Endothelial cell of umbilical vein (primary cell): ENCODE data around the gene TIMD4. TPM values are rescaled to one million over a fixed set of nuclear protein-coding genes. Genes with fewer than 3 reads are reported as not detected.
"Not testable (repeated sequence)": the region's sequence is repeated elsewhere in the genome, so short reads cannot be mapped to it uniquely, and the experiment has no call there.

ENCODE experiments used
- BruUV-seq: library from RNA; stranded (reverse); fragments of 400-500 nt; replicated peaks from 2 replicates; lab custom pipeline; 2021; lab: Mats Ljungman, UMichigan
- CTCF ChIA-PET: fragments of 300-600, 350-600 bp; sonication (Branson Sonifier 250); formaldehyde crosslinking; loops from one replicate; lab custom pipeline; 2021; ENCODE audit warnings: antibody characterized with exemption, inconsistent platforms; lab: Charles Lee
- POLR2A ChIA-PET: fragments of 300-600, 350-600 bp; sonication (Branson Sonifier 250); formaldehyde crosslinking; loops from one replicate; lab custom pipeline; 2021; ENCODE audit warnings: antibody characterized with exemption, inconsistent platforms; lab: Charles Lee
- DNase-seq: peaks from one replicate; pipeline ENCODE4 v3.0.0-alpha.2; 2011; ENCODE audit warnings: low read depth, low spot score
- FAIRE-seq: peaks from 2 replicates; lab custom pipeline; 2011; peaks lifted over from hg19 to GRCh38; lab: Jason Lieb, UNC
- H2AFZ ChIP-seq: 2 replicates; pipeline ENCODE4 v1.6.0; 2012; ENCODE audit warnings: low read depth, low read length, control low read depth, inconsistent platforms
- H3K27ac ChIP-seq: 2 replicates; pipeline ENCODE4 v1.5.1; 2011; ENCODE audit warnings: low read depth, mild to moderate bottlenecking, control low read depth, low read length, moderate library complexity; ENCODE audit not compliant: insufficient read depth
- H3K27me3 ChIP-seq, 2 experiments: 2 replicates each; pipeline versions ENCODE4 v1.6.0 to v1.6.1; 2011; ENCODE audit warnings: low read length in 2 of 2, mixed read lengths in 1 of 2; ENCODE audit not compliant: control insufficient read depth in 2 of 2, insufficient read depth in 2 of 2
- H3K36me3 ChIP-seq, 2 experiments: 2 replicates in 1 of 2; 3 replicates in 1 of 2; pipeline ENCODE4 v1.5.1; 2011; ENCODE audit warnings: low read length in 2 of 2, mild to moderate bottlenecking in 1 of 2, moderate library complexity in 1 of 2; ENCODE audit not compliant: control insufficient read depth in 2 of 2, insufficient read depth in 2 of 2; ENCODE audit errors: extremely low read depth in 1 of 2
- H3K4me1 ChIP-seq: 3 replicates; pipeline ENCODE4 v1.5.1; 2011; ENCODE audit warnings: mild to moderate bottlenecking, low read length; ENCODE audit not compliant: control insufficient read depth, insufficient read depth; ENCODE audit errors: extremely low read depth
- H3K4me2 ChIP-seq: 2 replicates; pipeline ENCODE4 v1.6.1; 2011; ENCODE audit warnings: low read length, control low read depth, mixed read lengths; ENCODE audit not compliant: insufficient read depth
- H3K4me3 ChIP-seq, 3 experiments: fragments of 200-600 bp in 1 of 3; sonication (generic), shearing (Covaris generic) in 1 of 3; replicated peaks in 1 of 3; 2 replicates each; pipeline ENCODE4 v1.5.1; 2011 to 2016; ENCODE audit warnings: control low read depth in 3 of 3, low read length in 3 of 3, mild to moderate bottlenecking in 2 of 3, inconsistent platforms in 1 of 3, low read depth in 1 of 3, moderate library complexity in 1 of 3; ENCODE audit not compliant: insufficient read depth in 1 of 3
- H3K79me2 ChIP-seq: 2 replicates; pipeline ENCODE4 v1.6.0; 2012; ENCODE audit warnings: low read length, inconsistent platforms; ENCODE audit not compliant: control insufficient read depth, insufficient read depth
- H3K9ac ChIP-seq: replicated peaks from 2 replicates; pipeline ENCODE3; 2011; ENCODE audit warnings: low read length, control low read depth; ENCODE audit not compliant: insufficient read depth; ENCODE audit errors: extremely low read depth
- H3K9me1 ChIP-seq: replicated peaks from 3 replicates; pipeline ENCODE4 v1.6.0; 2011; ENCODE audit warnings: mild to moderate bottlenecking, low read length; ENCODE audit not compliant: control insufficient read depth, insufficient read depth; ENCODE audit errors: extremely low read depth
- H3K9me3 ChIP-seq: replicated peaks from 2 replicates; pipeline ENCODE4 v1.5.1; 2012; ENCODE audit warnings: low read length, inconsistent platforms; ENCODE audit not compliant: control insufficient read depth, insufficient read depth
- H4K20me1 ChIP-seq: replicated peaks from 2 replicates; pipeline ENCODE3; 2011; ENCODE audit warnings: mild to moderate bottlenecking, low read length; ENCODE audit not compliant: control insufficient read depth, insufficient read depth; ENCODE audit errors: extremely low read depth
- EZH2 ChIP-seq: IDR thresholded peaks from 2 replicates; pipeline ENCODE4 v1.6.1; 2012; ENCODE audit warnings: borderline replicate concordance, low read depth, mild to moderate bottlenecking, moderate library complexity, low read length, inconsistent platforms; ENCODE audit not compliant: severe bottlenecking
- FOS ChIP-seq: IDR thresholded peaks from 2 replicates; pipeline ENCODE4 v1.6.1; 2011; ENCODE audit warnings: mild to moderate bottlenecking, low read length, moderate library complexity, borderline replicate concordance; ENCODE audit not compliant: insufficient read depth
- GATA2 ChIP-seq: IDR thresholded peaks from 2 replicates; pipeline ENCODE4 v1.7.0; 2011; ENCODE audit warnings: low read depth, mild to moderate bottlenecking, moderate library complexity, mixed read lengths, low read length; ENCODE audit not compliant: insufficient read length, insufficient read depth
- JUN ChIP-seq: IDR thresholded peaks from 2 replicates; pipeline ENCODE4 v1.6.1; 2011; ENCODE audit warnings: borderline replicate concordance, low read depth; ENCODE audit not compliant: insufficient read length, insufficient read depth
- MYC ChIP-seq: IDR thresholded peaks from one replicate; pipeline ENCODE4 v1.6.1; 2011; ENCODE audit warnings: mild to moderate bottlenecking, low read depth, low read length
- POLR2A ChIP-seq: IDR thresholded peaks from 2 replicates; pipeline ENCODE4 v1.6.1; 2012; ENCODE audit warnings: low read depth, mild to moderate bottlenecking, control low read depth, low read length
- POLR2AphosphoS5 ChIP-seq: IDR thresholded peaks from 2 replicates; pipeline ENCODE4 v1.6.1; 2012; ENCODE audit warnings: low read depth, mild to moderate bottlenecking, control low read depth, low read length, moderate library complexity; ENCODE audit not compliant: insufficient read depth
- dilution Hi-C: fragments of 300-500 bp; cut with MboI; formaldehyde crosslinking; loops from one replicate; pipeline ENCODE4 v1.15.0; 2019; ENCODE audit warnings: low sequenced_read_pairs; ENCODE audit not compliant: extremely low pct_ligation_motif_present
- intact Hi-C: fragments of 100-400 bp; cut with micrococcal nuclease; formaldehyde crosslinking; loops from one replicate; pipeline ENCODE4 v1.10.0; 2022
- polyA plus RNA-seq, 4 experiments: library from polyadenylated mRNA; depleted of rRNA in 3 of 4; stranded (reverse) in 3 of 4; unstranded in 1 of 4; fragments of >200 nt; gene quantifications; 2 replicates each; pipeline versions ENCODE4 v1.2.1 to v1.2.3, GENCODE V29; 2011 to 2012; ENCODE audit warnings: missing spikeins in 1 of 4
- total RNA-seq: library from RNA; stranded (reverse); gene quantifications from 2 replicates; pipeline ENCODE4 v1.2.3, GENCODE V29; 2021
- TF ChIP-seq, protein P1 (sequence below): IDR thresholded peaks from 2 replicates; pipeline ENCODE4 v1.6.1; 2011; ENCODE audit not compliant: insufficient read depth, insufficient read length
- TF ChIP-seq, protein P2 (sequence below), 2 donors: IDR thresholded peaks; 1 replicate in 1 of 2; 2 replicates in 1 of 2; pipeline ENCODE4 v1.5.1; 2011; ENCODE audit warnings: low read length in 2 of 2, mild to moderate bottlenecking in 2 of 2, moderate library complexity in 2 of 2, control low read depth in 1 of 2, inconsistent platforms in 1 of 2, low read depth in 1 of 2; ENCODE audit not compliant: insufficient read depth in 1 of 2; ENCODE audit errors: extremely low read depth in 1 of 2

The TIMD4 gene
- total and polyA plus RNA-seq, 2 donors (not counting 3 experiments of a cell fraction or from before 2014, with no cell fraction given): not detected

DNA sequence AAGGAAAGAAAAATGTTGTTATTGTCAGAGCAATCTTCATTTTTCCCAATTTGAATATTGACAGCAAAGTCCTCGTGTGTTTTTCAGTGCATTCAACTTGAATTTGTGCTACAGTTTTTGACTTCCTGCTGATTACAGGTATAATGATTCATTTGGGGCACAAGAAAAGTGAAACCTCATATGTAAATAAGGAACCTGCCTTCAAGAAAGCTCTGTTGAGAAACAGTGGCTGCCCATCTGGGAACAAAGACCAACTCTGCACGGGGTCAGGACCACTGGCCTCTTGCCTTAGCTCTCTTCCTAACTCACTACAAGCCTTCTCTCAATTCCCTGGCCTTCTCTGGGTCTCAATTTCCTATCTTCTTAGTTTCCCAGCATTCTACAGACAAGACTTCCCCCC is 21.0 kb downstream of the TIMD4 start:
- DNase-seq (no peak), FAIRE-seq (no peak)
- BruUV-seq: no TSS peak
- Histone ChIP-seq H3K27me3 (no peaks in the 10 kb centered on the region), H3K36me3 (no peaks in the 10 kb centered on the region), H3K9ac (no peak overlapping the region), H3K27ac (no peak overlapping the region), H3K4me1 (no peaks in the 10 kb centered on the region), H4K20me1 (no peaks in the 10 kb centered on the region), H3K4me2 (no peak overlapping the region), H3K4me3 (no peak overlapping the region), H3K9me1 (no peaks in the 10 kb centered on the region), H3K9me3 (peaks cover 2% of the 10 kb centered on the region), H2AFZ (no peak overlapping the region), H3K79me2 (no peaks in the 10 kb centered on the region)
- CTCF ChIA-PET: no interaction called here
- TF ChIP-seq GATA2: no peak
- TF ChIP-seq FOS: no peak
- TF ChIP-seq, protein P1, sequence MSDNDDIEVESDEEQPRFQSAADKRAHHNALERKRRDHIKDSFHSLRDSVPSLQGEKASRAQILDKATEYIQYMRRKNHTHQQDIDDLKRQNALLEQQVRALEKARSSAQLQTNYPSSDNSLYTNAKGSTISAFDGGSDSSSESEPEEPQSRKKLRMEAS: no peak
- TF ChIP-seq MYC: no peak
- no peak for TF ChIP-seq POLR2AphosphoS5
- no peak for TF ChIP-seq EZH2
- no peak for TF ChIP-seq JUN
- TF ChIP-seq, protein P2, sequence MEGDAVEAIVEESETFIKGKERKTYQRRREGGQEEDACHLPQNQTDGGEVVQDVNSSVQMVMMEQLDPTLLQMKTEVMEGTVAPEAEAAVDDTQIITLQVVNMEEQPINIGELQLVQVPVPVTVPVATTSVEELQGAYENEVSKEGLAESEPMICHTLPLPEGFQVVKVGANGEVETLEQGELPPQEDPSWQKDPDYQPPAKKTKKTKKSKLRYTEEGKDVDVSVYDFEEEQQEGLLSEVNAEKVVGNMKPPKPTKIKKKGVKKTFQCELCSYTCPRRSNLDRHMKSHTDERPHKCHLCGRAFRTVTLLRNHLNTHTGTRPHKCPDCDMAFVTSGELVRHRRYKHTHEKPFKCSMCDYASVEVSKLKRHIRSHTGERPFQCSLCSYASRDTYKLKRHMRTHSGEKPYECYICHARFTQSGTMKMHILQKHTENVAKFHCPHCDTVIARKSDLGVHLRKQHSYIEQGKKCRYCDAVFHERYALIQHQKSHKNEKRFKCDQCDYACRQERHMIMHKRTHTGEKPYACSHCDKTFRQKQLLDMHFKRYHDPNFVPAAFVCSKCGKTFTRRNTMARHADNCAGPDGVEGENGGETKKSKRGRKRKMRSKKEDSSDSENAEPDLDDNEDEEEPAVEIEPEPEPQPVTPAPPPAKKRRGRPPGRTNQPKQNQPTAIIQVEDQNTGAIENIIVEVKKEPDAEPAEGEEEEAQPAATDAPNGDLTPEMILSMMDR (IDR thresholded peaks at IDR 0.05; ENCODE audit: extremely low read depth in 1 of 2, insufficient read depth in 1 of 2, low read depth in 1 of 2, low read length in 2 of 2): no peak
- no peak for TF ChIP-seq POLR2A
- POLR2A ChIA-PET: no interaction called here
- intact Hi-C loops: no loop called here
- dilution Hi-C loops: no loop called here

DNA sequence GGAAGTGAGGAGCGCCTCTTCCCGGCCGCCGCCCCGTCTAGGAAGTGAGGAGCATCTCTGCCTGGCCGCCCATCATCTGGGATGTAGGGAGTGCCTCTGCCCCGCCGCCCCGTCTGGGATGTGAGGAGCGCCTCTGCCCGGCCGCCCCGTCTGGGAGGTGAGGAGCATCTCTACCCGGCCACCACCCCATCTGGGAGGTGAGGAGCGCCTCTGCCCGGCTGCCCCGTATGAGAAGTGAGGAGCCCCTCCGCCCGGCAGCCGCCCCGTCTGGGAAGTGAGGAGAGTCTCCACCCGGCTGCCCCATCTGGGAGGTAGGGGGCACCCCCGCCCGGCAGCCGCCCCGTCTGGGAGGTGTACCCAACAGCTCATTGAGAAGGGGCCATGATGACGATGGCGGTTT is 22.6 kb downstream of the TIMD4 start:
- H2AFZ ChIP-seq, H3K79me2 ChIP-seq, H4K20me1 ChIP-seq, H3K9me1 ChIP-seq, BruUV-seq, DNase-seq, H3K36me3 ChIP-seq, H3K9ac ChIP-seq, H3K4me2 ChIP-seq, H3K27ac ChIP-seq, dilution Hi-C loops, POLR2A ChIA-PET, CTCF ChIA-PET, H3K27me3 ChIP-seq, intact Hi-C loops, H3K9me3 ChIP-seq, FAIRE-seq, H3K4me3 ChIP-seq, H3K4me1 ChIP-seq: not testable (repeated sequence)
